PC-9 (cell line): ENCODE measurements around the gene MBOAT2.

Source experiments
- CTCF ChIP-seq: fragments of 200-600 bp; sonication (generic); conservative IDR thresholded peaks from 2 replicates; pipeline ENCODE4 v1.6.1; 2017; ENCODE audit warnings: mixed run types, antibody characterized with exemption, mild to moderate bottlenecking, moderate library complexity
- EZH2 ChIP-seq: fragments of 200-600 bp; sonication (generic); IDR thresholded peaks from 2 replicates; pipeline ENCODE4 v1.8.0; 2017; ENCODE audit warnings: antibody characterized with exemption, low read depth

GRCh38 chr2:8849327-8849726 lies 154.2 kb downstream of the MBOAT2 start:
- TF ChIP-seq CTCF (no peak), EZH2 (no peak)
